GM23248 (cell line): ENCODE measurements around the gene NOC2L.

Experiments
- EZH2 ChIP-seq: fragments of 200-600 bp; sonication (generic); IDR thresholded peaks from 2 replicates; pipeline ENCODE4 v1.6.1; 2018; ENCODE audit warnings: antibody characterized with exemption, mild to moderate bottlenecking; ENCODE audit not compliant: insufficient read depth, poor library complexity, severe bottlenecking
- EZH2phosphoT487 ChIP-seq: fragments of 200-600 bp; sonication (generic); IDR thresholded peaks from 2 replicates; pipeline ENCODE4 v1.6.1; 2018; ENCODE audit warnings: antibody characterized with exemption, moderate library complexity, mild to moderate bottlenecking, low read depth; ENCODE audit not compliant: insufficient read depth

DNA sequence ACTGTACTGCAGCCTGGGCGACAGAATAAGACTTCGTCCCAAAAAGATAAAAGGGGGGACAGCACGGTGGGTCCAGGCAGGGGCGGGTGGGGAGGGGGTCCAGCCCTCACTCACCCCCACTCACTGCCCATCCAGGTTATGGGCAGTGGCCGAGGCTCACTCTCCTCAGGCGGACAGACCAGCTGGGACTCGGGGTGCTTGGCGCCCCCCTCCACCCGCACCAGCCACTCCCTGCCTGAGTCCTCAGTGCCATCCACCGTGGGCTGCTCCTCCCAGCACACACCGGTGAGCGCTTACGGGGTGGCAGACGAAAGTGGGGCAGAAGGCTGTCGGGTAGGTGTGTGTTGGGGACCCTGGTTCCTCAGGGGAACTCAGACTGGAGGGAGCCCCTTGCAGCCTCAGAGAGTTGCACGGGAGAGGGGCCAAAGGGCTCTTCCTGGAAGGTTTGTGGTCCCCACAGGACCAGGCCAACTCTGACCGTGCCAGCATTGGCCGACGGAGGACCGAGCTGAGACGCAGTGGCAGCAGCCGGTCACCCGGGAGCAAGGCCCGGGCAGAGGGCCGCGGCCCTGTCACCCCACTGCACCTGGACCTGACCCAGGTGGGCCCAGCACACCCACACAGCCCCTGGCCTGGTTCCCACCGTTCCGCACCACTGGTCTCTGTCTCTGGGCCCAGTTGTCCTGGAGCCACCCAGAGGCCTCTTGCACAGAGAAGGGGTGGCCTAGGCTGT is 13.8 kb upstream of the NOC2L start:
- TF ChIP-seq EZH2phosphoT487, result no peak
- no peak for TF ChIP-seq EZH2
